ENCODE data around the gene ANKRD9.

Gene ANKRD9

DNA sequence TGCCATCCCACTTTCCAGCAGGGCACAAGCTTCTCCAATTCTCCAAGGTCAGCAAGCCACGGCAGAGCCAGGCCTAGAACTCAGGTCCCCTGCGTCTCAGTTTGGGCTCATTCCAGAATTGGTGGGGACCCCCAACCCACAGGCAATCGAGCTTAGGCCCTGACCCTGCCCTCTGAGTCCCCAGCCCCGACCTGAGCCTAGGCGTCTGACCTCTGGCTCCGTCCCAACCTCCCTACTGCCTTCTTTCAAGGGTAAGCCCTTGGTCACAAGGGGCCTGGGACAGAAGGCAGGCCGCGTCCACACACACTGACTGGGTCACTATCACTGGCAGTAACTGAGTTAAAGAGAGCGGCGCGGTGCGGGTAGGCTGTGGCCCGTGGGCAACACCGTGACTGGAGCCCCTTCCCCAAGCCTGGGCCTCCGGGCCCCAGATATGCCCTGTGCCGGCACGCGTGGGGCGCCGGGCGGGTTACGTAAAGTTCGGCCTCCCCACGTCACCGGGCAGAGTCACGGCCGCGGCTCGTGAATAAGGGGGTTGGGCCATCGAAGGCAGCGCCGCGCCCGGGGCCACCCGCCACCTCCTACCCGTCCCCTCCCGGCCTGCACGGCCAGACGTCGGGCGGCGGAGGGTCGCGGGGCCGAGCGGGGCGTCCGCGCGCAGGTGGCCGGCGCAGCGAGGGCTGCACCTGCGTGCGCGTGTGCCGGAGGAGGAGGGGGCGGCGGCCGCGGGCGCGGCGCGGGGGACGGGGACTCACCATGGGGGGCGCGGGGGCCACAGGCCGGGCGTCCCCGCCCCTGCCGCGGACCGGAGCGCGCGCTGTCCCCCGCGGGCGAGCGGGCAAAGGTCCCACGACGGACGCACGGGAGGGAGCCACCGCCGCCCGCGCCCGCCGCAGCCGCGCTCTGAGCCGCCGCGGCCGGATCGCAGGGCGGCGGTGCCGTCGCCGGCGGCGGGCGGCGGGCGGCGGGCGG lies 516 bp downstream of the ANKRD9 start:
- no peaks in the 10 kb centered on the region for H3K9me3 ChIP-seq (ENCODE audit: control insufficient read depth, insufficient read depth, low read length)
- peak overlapping the region; percentile 64 for H3K9ac ChIP-seq (ENCODE audit: low read depth, low read length)
- H3K4me3 ChIP-seq (ENCODE audit: low read depth, low read length), result peak overlapping the region; percentile 77
- peaks cover 15% of the 10 kb centered on the region; the same call in 1 of the 2 replicates for H3K36me3 ChIP-seq (ENCODE audit: control insufficient read depth, insufficient read depth, low read length)
- no peaks in the 10 kb centered on the region for H3K27me3 ChIP-seq (ENCODE audit: control insufficient read depth, insufficient read depth, low read length)
- H3K27ac ChIP-seq (ENCODE audit: low read depth, low read length), result no peak overlapping the region
- H3K4me1 ChIP-seq (ENCODE audit: control insufficient read depth, insufficient read depth, low read length), result peaks cover 10% of the 10 kb centered on the region

DNA sequence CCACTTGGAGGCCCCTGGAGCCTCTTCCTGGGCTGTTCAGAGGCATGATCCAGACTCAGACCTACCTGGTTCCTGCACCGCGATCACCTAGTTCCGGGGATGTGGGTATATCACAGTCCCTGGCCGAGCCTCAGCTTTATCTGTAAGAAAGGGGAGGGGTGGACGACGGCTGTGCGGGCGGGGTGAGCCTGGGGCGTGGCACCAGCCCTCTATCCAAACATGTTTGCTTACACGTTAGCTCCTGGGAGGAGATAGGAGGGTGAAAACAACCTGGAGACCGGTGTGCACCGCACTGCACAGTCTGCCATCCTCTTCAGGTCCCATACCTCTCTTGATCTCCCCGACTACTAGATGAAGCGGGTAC lies 1.2 kb downstream of the ANKRD9 start:
- Histone ChIP-seq H3K36me3 (ENCODE audit: control insufficient read depth, insufficient read depth, low read length) (peaks cover 15% of the 10 kb centered on the region; the same call in 1 of the 2 replicates), H3K9me3 (ENCODE audit: control insufficient read depth, insufficient read depth, low read length) (no peaks in the 10 kb centered on the region), H3K27ac (ENCODE audit: low read depth, low read length) (no peak overlapping the region), H3K9ac (ENCODE audit: low read depth, low read length) (no peak overlapping the region), H3K4me1 (ENCODE audit: control insufficient read depth, insufficient read depth, low read length) (peaks cover 10% of the 10 kb centered on the region), H3K4me3 (ENCODE audit: low read depth, low read length) (peak overlapping the region; percentile 77; the same call in 1 of the 2 replicates), H3K27me3 (ENCODE audit: control insufficient read depth, insufficient read depth, low read length) (no peaks in the 10 kb centered on the region)

DNA sequence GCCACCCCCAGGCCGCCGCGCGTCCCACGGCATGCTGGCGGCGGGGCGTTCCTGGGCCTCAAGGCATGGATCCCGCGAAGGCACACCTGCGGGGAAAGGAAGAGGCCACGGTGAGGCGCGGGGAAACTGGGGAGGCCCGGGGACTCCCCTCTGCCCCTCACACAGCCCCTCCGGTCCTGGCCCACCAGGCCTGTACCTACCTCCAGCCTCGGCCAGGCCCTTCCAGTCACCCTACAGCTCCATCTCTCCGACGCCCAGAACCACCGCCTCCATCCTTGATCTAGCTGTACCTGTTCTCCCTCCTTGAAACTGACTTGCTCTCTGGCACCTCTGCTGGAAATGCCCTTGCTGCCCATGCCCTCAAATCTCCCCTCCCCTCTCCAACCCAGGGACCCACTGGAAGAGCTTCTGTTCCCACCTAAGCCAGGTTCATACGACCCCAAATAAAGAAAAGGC lies 1.7 kb downstream of the ANKRD9 start:
- H3K4me3 ChIP-seq (ENCODE audit: low read depth, low read length), result no peak overlapping the region
- peaks cover 10% of the 10 kb centered on the region for H3K4me1 ChIP-seq (ENCODE audit: control insufficient read depth, insufficient read depth, low read length)
- H3K9me3 ChIP-seq (ENCODE audit: control insufficient read depth, insufficient read depth, low read length), result no peaks in the 10 kb centered on the region
- H3K27ac ChIP-seq (ENCODE audit: low read depth, low read length), result no peak overlapping the region
- H3K36me3 ChIP-seq (ENCODE audit: control insufficient read depth, insufficient read depth, low read length), result peaks cover 15% of the 10 kb centered on the region; the same call in 1 of the 2 replicates
- no peak overlapping the region for H3K9ac ChIP-seq (ENCODE audit: low read depth, low read length)
- H3K27me3 ChIP-seq (ENCODE audit: control insufficient read depth, insufficient read depth, low read length), result no peaks in the 10 kb centered on the region

DNA sequence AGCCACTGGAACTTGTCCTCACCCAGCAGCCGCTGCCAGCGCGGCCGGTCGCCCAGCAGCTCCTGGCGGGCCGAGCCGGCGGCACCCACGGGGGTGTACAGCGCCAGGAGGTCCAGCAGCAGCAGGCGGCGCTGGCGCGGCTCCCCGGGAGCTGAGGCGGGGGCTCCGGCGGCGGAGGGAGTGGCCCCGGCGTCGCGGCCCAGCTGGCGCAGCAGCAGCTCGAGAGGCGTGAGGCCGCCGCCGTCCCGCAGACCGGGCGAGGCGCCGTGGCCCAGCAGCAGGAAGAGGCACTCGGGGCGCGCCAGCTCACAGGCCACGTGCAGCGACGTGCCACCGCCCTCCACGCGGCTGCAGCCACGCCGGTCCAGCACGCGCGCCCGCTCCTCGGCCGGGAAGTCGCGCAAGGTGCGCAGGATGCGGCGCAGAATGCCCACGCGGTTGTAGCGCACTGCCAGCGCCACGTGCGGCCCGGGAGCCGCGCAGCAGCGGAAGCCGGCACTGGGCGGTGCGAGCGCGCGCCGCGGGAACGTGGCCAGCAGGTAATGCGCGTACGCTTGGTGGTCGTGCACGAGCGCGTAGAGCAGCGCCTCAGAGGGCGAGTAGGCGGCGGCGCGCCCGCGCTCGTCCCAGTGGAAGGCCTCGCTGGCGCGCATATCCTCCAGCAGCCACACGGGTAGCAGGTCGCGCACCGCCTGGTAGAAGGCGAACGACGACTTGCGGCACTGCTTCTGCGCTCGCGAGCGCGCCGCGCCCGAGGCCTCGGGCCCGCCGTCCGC lies 2.3 kb downstream of the ANKRD9 start:
- Histone ChIP-seq H3K4me1 (ENCODE audit: control insufficient read depth, insufficient read depth, low read length) (peaks cover 10% of the 10 kb centered on the region), H3K4me3 (ENCODE audit: low read depth, low read length) (no peak overlapping the region), H3K36me3 (ENCODE audit: control insufficient read depth, insufficient read depth, low read length) (peaks cover 15% of the 10 kb centered on the region; the same call in 1 of the 2 replicates), H3K9ac (ENCODE audit: low read depth, low read length) (no peak overlapping the region), H3K27ac (ENCODE audit: low read depth, low read length) (no peak overlapping the region), H3K9me3 (ENCODE audit: control insufficient read depth, insufficient read depth, low read length) (no peaks in the 10 kb centered on the region), H3K27me3 (ENCODE audit: control insufficient read depth, insufficient read depth, low read length) (no peaks in the 10 kb centered on the region)

- H3K9ac ChIP-seq (ENCODE audit: low read depth, low read length), result no peak overlapping the region
- H3K27me3 ChIP-seq (ENCODE audit: control insufficient read depth, insufficient read depth, low read length), result no peaks in the 10 kb centered on the region
- peaks cover 10% of the 10 kb centered on the region for H3K4me1 ChIP-seq (ENCODE audit: control insufficient read depth, insufficient read depth, low read length)
- H3K27ac ChIP-seq (ENCODE audit: low read depth, low read length), result no peak overlapping the region
- peaks cover 15% of the 10 kb centered on the region; the same call in 1 of the 2 replicates for H3K36me3 ChIP-seq (ENCODE audit: control insufficient read depth, insufficient read depth, low read length)
- no peak overlapping the region for H3K4me3 ChIP-seq (ENCODE audit: low read depth, low read length)
- no peaks in the 10 kb centered on the region for H3K9me3 ChIP-seq (ENCODE audit: control insufficient read depth, insufficient read depth, low read length)
Observed at GRCh38 chr14:102506626-102506925, 3.0 kb downstream of the ANKRD9 start.

DNA sequence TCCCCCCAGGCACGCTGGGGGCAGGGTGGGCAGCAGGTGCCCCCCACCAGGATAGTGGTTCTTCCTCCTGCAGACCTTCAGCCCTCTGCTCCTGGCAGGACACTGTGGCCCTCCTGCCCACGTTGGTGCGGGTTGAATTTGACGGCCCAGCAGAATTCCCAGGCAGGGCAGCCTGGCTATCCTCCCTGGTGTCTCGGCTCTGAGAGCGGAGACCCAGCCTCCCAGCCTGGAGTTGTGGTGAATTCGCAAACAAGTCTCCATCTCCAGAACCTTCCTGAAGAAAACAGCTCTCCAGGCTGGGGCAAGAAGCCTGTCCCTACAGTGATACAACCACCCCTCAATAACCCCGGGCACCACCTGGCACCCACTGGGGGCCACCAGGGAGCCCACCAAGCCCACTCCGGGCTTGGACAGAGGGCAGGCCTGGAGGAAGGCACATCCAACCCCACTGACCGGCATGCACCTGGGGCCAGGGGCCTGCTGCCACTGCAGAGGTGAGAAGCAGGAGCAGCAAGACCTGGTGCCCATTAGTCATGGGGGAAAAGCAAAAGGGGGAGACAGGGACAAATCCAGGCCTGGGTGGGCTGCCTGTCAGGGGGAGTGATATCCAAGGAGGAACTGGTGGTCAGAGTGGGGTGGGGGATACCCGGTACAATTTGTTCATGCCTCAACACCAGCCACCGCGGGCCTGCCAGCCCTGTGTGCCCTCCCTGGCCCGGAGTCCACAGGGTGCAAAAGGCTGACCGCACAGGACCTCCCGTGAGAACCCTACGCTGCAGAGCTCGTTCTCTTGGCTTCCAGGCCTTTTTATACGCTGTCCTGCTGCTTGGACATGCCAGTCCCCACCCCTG lies 3.6 kb downstream of the ANKRD9 start:
- Histone ChIP-seq H3K36me3 (ENCODE audit: control insufficient read depth, insufficient read depth, low read length) (peaks cover 15% of the 10 kb centered on the region; the same call in 1 of the 2 replicates), H3K4me1 (ENCODE audit: control insufficient read depth, insufficient read depth, low read length) (peaks cover 7% of the 10 kb centered on the region), H3K9ac (ENCODE audit: low read depth, low read length) (no peak overlapping the region), H3K27ac (ENCODE audit: low read depth, low read length) (no peak overlapping the region), H3K9me3 (ENCODE audit: control insufficient read depth, insufficient read depth, low read length) (no peaks in the 10 kb centered on the region), H3K4me3 (ENCODE audit: low read depth, low read length) (no peak overlapping the region), H3K27me3 (ENCODE audit: control insufficient read depth, insufficient read depth, low read length) (no peaks in the 10 kb centered on the region)

DNA sequence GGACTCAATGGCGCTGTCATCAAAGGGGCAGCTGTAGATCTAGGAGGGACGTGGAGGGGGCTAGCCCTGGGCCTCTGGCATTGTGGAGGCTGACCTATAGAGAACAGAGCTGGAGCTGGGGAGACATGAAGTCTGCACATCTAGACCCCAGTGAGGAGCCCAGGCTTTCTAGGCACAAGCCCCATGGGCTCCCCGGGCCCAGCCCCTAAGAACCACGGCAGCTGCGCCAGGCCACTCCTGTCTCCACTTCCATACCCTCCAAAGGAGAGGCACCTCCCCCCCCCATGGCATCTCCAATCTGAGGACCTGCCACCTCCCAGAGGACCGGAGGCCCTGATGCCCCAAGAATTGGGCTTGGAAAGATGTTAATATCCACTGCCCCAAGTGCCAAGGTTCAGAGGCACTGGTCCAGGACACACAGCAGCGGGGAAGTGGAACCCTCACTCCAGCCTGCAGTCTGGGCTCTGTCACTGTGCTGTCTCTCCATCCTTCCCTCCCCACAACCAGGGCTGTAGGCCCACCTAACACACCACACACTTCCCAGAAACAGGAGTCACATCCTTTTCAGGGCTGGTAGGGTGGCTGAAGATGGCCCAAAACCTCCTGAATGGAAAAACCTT lies 4.5 kb downstream of the ANKRD9 start:
- Histone ChIP-seq H3K9ac (ENCODE audit: low read depth, low read length) (no peak overlapping the region), H3K27ac (ENCODE audit: low read depth, low read length) (no peak overlapping the region), H3K9me3 (ENCODE audit: control insufficient read depth, insufficient read depth, low read length) (no peaks in the 10 kb centered on the region), H3K4me3 (ENCODE audit: low read depth, low read length) (no peak overlapping the region), H3K36me3 (ENCODE audit: control insufficient read depth, insufficient read depth, low read length) (peaks cover 15% of the 10 kb centered on the region; the same call in 1 of the 2 replicates), H3K4me1 (ENCODE audit: control insufficient read depth, insufficient read depth, low read length) (no peaks in the 10 kb centered on the region), H3K27me3 (ENCODE audit: control insufficient read depth, insufficient read depth, low read length) (no peaks in the 10 kb centered on the region)

DNA sequence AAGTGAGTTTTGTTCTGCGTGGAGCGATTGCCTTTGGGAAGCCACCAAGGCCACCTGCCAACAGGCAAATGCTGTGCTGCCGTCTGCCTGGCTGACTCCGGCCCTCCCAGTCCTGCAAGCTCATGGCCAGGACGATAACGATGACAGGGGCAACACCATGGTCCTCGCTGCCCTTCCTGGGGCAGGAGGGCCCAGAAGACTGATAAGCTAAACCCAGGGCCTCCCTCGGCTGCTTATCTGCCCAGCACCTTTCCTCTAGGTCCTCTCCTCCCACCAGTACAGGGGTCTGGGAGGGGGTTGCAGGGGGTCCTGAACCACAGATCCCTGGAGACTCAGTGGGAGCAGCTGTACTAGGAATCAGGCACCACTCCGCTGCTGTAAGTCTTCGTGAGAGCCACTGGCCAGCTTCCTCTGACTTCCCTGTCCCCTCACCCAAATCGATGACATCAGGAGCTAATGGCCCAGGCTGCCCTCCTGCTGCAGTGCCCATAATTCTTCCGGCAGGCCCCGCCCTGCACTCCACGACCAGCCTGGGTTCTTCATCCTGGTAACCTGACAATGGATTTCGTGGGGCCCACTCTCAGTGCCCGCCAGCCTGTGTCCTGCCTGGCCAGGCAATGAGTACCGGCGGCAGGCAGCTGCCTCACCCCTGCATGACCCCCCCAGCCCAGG lies 5.1 kb downstream of the ANKRD9 start:
- Histone ChIP-seq H3K9ac (ENCODE audit: low read depth, low read length) (no peak overlapping the region; the same call in 1 of the 2 replicates), H3K36me3 (ENCODE audit: control insufficient read depth, insufficient read depth, low read length) (peaks cover 15% of the 10 kb centered on the region; the same call in 1 of the 2 replicates), H3K27ac (ENCODE audit: low read depth, low read length) (no peak overlapping the region), H3K27me3 (ENCODE audit: control insufficient read depth, insufficient read depth, low read length) (no peaks in the 10 kb centered on the region), H3K4me3 (ENCODE audit: low read depth, low read length) (no peak overlapping the region), H3K9me3 (ENCODE audit: control insufficient read depth, insufficient read depth, low read length) (no peaks in the 10 kb centered on the region), H3K4me1 (ENCODE audit: control insufficient read depth, insufficient read depth, low read length) (no peaks in the 10 kb centered on the region)

DNA sequence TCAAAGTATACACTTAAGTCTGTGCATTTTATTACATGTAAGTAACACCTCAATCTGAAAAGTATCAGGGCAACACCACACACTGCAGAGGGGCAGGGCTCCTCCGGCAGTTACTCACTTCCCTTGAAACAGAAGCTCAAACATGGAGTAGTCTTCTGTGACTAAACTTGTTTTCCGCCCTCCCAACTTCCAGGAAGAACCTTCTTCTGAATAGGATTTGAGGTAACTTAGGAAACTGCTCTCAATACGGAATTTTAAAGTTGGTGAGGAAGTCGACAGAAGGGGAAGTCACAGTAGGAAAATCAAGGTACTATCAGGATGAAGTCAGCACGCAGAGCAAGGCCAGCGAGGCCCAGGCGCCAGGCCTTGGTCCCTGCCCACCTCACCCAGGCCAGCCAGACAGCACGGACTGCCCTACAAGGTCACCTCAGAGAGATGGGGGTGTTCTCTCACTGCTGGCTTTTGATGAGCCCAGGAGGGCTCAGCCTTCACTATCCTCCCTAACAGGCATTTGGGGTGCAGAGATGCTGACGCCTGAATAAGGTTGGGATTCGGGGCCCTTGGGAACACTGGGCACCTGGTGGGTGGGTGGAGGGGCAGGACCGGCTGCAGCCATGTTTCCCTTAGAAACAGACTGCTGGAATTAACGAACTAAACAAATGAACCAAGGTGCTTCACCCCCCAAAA lies 5.8 kb downstream of the ANKRD9 start:
- no peak overlapping the region; the same call in 1 of the 2 replicates for H3K9ac ChIP-seq (ENCODE audit: low read depth, low read length)
- H3K27ac ChIP-seq (ENCODE audit: low read depth, low read length), result no peak overlapping the region
- H3K9me3 ChIP-seq (ENCODE audit: control insufficient read depth, insufficient read depth, low read length), result no peaks in the 10 kb centered on the region
- no peak overlapping the region for H3K4me3 ChIP-seq (ENCODE audit: low read depth, low read length)
- H3K27me3 ChIP-seq (ENCODE audit: control insufficient read depth, insufficient read depth, low read length), result no peaks in the 10 kb centered on the region
- no peaks in the 10 kb centered on the region for H3K4me1 ChIP-seq (ENCODE audit: control insufficient read depth, insufficient read depth, low read length)
- H3K36me3 ChIP-seq (ENCODE audit: control insufficient read depth, insufficient read depth, low read length), result peaks cover 17% of the 10 kb centered on the region

Data from HUES48 (cell line).